Colonic mucosa (tissue), 4 donors: Measurements from ENCODE around the gene CCSER1. TPM values are rescaled to one million over a fixed set of nuclear protein-coding genes. Genes with fewer than 3 reads are reported as not detected.
"Not testable (repeated sequence)": the region's sequence is repeated elsewhere in the genome, so short reads cannot be mapped to it uniquely, and the experiment has no call there.

Source experiments
- DNase-seq: peaks from one replicate; pipeline ENCODE4 v3.0.0-alpha.2; 2020
- H3K27ac ChIP-seq: fragments of 200-600 bp; one replicate; pipeline ENCODE4 v1.8.0; 2021
- H3K27me3 ChIP-seq: fragments of 200-600 bp; one replicate; pipeline ENCODE4 v1.8.0; 2021
- H3K36me3 ChIP-seq: fragments of 200-600 bp; one replicate; pipeline ENCODE4 v1.8.0; 2021
- H3K4me1 ChIP-seq: fragments of 200-600 bp; one replicate; pipeline ENCODE4 v1.8.0; 2021; ENCODE audit warnings: mild to moderate bottlenecking
- H3K4me3 ChIP-seq: fragments of 200-600 bp; one replicate; pipeline ENCODE4 v1.8.0; 2021
- H3K9ac ChIP-seq, 2 donors: one replicate each; pipeline ENCODE4 v1.7.0; 2013; ENCODE audit warnings: control low read depth in 2 of 2, low read depth in 2 of 2, low read length in 2 of 2
- H3K9me3 ChIP-seq: fragments of 200-600 bp; one replicate; pipeline ENCODE4 v1.8.0; 2021
- intact Hi-C: fragments of 100-400 bp; cut with DNase I; formaldehyde crosslinking; loops from one replicate; pipeline ENCODE4 v1.14.1; 2022
- total RNA-seq, 2 donors: library from RNA; stranded (reverse); fragmentation: NEBNext Ultra II Directional in 1 of 2; extraction: Animal tissue kit (Norgen Biotek cat#: 25700) in 1 of 2; gene quantifications; one replicate each; pipeline ENCODE4 v1.2.1, GENCODE V29; 2021
- TF ChIP-seq, protein P1 (sequence below): fragments of 200-600 bp; IDR thresholded peaks from one replicate; pipeline ENCODE4 v1.8.0; 2022; ENCODE audit warnings: antibody characterized with exemption, mild to moderate bottlenecking
- donor health status: healthy.
- donor health status: DM: no; HTN: no; CAD: no.
- donor health status: DM: no; HTN: no; CAD: no.

CCSER1 gene
- total RNA-seq, 2 donors from 2014 or later = 11.2 to 13.4 TPM

DNA sequence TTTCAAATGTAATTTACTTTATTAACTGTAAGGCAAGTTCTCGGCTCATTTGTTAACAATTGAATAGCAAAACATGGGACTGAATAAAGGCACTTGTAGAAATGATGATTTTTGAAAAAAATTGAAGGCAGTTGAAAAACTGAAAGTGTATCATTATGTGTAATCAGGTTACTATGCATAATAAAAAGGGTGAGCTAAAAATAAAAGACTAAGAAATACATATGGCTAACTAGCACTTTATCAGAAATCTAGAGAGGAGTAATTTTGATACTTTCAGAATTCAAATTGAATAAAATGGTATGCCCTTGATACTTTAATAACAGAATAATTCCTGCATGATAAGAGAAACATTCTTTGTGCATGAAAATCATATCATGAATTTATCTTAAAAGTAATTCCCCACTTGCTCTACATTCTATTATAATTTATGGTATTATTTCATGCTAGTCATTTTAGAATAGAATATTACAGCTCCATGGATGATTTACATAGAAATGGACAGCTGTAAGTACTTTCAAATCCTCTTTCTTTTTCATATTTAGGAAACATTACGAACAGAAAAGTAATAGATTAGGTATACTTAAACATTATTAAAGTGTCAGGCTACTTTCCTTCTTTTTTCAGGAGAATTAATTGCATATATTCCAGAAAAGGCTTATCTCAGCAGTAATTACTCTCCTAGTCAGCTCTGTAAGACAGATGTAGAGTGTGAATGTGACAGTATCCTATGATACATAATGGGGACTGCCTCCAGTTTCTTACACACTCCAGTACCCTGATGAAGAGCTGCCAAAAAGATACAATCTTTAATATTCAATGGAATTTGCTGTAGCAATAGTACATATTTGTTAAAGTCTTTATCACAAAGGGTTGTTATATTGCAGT is 697.3 kb downstream of the CCSER1 start:
- TF ChIP-seq, protein P1, sequence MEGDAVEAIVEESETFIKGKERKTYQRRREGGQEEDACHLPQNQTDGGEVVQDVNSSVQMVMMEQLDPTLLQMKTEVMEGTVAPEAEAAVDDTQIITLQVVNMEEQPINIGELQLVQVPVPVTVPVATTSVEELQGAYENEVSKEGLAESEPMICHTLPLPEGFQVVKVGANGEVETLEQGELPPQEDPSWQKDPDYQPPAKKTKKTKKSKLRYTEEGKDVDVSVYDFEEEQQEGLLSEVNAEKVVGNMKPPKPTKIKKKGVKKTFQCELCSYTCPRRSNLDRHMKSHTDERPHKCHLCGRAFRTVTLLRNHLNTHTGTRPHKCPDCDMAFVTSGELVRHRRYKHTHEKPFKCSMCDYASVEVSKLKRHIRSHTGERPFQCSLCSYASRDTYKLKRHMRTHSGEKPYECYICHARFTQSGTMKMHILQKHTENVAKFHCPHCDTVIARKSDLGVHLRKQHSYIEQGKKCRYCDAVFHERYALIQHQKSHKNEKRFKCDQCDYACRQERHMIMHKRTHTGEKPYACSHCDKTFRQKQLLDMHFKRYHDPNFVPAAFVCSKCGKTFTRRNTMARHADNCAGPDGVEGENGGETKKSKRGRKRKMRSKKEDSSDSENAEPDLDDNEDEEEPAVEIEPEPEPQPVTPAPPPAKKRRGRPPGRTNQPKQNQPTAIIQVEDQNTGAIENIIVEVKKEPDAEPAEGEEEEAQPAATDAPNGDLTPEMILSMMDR = no peak
- intact Hi-C loops = no loop called here
- no peak overlapping the region for H3K4me3 ChIP-seq
- no peak overlapping the region for H3K9ac ChIP-seq
- no peaks in the 10 kb centered on the region for H3K9me3 ChIP-seq
- DNase-seq = no peak
- no peaks in the 10 kb centered on the region for H3K27me3 ChIP-seq
- no peaks in the 10 kb centered on the region for H3K36me3 ChIP-seq
- H3K27ac ChIP-seq = no peak overlapping the region
- H3K4me1 ChIP-seq = no peaks in the 10 kb centered on the region

DNA sequence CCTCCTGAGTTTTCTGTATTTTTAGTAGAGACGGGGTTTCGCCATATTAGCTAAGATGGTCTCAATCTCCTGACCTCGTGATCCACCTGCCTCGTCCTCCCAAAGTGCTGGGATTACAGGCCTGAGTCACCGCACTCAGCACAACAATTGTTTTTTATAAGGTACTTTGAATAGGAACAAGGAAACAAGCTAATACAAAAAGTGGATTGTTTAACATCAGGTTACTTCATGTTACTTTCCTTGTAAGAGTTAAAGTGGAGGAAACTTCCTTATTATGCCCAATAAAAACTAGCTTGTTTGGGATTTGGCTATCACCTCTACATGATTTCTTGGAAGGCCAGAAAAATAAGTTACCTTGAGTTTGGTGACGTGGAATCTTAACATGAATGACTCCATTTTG is 698.7 kb downstream of the CCSER1 start:
- Histone ChIP-seq H3K9me3 (no peaks in the 10 kb centered on the region), H3K4me3 (no peak overlapping the region), H3K27ac (no peak overlapping the region), H3K27me3 (no peaks in the 10 kb centered on the region), H3K4me1 (no peaks in the 10 kb centered on the region), H3K9ac (no peak overlapping the region), H3K36me3 (no peaks in the 10 kb centered on the region)
- TF ChIP-seq, protein P1 = no peak
- intact Hi-C loops = no loop called here
- DNase-seq = peak; percentile 21

DNA sequence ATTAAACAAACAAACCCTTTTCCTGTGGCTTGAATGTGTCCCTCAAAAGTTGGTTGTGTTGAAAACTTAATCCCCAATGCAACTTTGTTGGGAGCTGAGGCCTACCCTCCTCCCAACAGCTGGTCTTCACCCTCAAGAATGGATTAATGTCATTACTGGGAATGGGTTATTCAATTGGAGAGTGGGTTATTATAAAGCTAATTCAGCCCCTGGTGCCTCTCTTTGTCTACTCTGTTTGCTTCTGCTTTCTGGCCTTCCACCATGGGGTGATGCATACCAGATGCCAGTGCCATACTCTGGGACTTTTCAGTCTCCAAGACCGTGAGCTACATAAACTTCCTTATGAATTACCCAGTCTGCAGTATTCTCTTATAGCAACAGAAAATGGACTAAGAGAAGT is 706.5 kb downstream of the CCSER1 start:
- no peak overlapping the region for H3K27ac ChIP-seq
- no peaks in the 10 kb centered on the region for H3K27me3 ChIP-seq
- TF ChIP-seq, protein P1 = no peak
- no peak overlapping the region for H3K9ac ChIP-seq
- no peaks in the 10 kb centered on the region for H3K4me1 ChIP-seq
- no peak overlapping the region for H3K4me3 ChIP-seq
- intact Hi-C loops = no loop called here
- H3K36me3 ChIP-seq = no peaks in the 10 kb centered on the region
- H3K9me3 ChIP-seq = no peaks in the 10 kb centered on the region
- DNase-seq = no peak

DNA sequence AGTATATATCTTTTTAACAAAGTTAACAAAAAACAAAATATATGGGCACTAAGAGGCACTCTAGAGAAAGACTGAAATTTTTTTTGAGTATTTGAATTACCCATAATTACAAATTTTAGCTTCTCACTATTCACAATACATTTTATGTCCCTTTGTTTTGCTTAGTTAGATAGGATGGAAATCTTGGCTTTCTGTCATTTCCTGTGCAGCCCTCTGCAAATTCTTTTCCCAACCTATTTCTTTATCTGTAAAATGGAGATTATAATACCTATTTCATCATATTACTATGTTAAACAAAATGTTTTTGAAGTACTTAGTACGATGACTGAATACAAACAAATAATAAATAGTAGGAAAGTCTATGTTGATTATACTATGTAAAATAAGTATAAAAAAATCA is 710.0 kb downstream of the CCSER1 start:
- intact Hi-C loops = no loop called here
- no peak for DNase-seq
- no peaks in the 10 kb centered on the region for H3K4me1 ChIP-seq
- H3K27ac ChIP-seq = no peak overlapping the region
- H3K27me3 ChIP-seq = no peaks in the 10 kb centered on the region
- TF ChIP-seq, protein P1 = no peak
- H3K9me3 ChIP-seq = no peaks in the 10 kb centered on the region
- no peak overlapping the region for H3K4me3 ChIP-seq
- no peaks in the 10 kb centered on the region for H3K36me3 ChIP-seq
- H3K9ac ChIP-seq = no peak overlapping the region

DNA sequence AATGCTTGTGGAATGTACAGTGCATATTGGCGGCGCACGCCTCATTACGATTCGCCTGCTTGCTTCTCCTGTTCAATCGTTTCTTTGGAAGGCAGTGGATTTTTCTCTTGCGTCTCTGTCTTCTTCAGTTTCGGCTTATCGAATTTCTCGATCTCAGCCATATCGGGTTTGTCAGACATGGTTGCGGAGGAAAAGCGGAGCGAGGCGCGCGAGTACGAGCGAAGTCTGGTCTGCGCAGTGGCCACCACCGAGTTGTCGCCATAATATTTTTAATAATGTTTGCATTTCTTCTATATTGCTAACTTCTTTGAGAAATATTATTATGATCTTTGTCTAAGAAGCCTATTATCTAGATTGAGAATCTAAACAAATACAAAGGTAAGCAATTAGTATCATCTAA is 711.7 kb downstream of the CCSER1 start:
- H3K9ac ChIP-seq, H3K27me3 ChIP-seq, H3K4me3 ChIP-seq, DNase-seq, H3K4me1 ChIP-seq, intact Hi-C loops, H3K36me3 ChIP-seq, H3K9me3 ChIP-seq, H3K27ac ChIP-seq: not testable (repeated sequence)

DNA sequence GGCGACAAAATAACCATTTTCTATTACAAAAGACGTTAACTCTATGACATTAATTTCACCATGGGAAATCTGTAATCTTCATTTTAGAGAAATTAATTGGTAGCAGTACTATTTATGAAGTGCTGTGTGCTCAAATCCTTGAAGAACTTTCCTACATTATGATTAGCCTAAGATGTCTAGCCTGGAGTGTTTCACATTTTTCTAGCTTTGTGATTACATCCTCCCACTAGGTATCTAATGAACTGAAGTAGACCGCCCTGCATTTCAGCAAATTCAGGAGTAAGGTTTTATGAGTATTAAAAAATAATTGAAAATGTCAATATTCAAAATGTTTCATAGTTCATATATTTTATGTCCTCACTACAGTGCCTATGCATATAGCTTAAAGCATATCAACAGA is 713.1 kb downstream of the CCSER1 start:
- intact Hi-C loops = no loop called here
- TF ChIP-seq, protein P1 = no peak
- DNase-seq = no peak

More for the DNA sequence above, 713.1 kb downstream of the CCSER1 start:
- no peaks in the 10 kb centered on the region for H3K4me1 ChIP-seq
- no peaks in the 10 kb centered on the region for H3K9me3 ChIP-seq
- H3K27me3 ChIP-seq = no peaks in the 10 kb centered on the region
- no peaks in the 10 kb centered on the region for H3K36me3 ChIP-seq
- H3K27ac ChIP-seq = no peak overlapping the region
- no peak overlapping the region for H3K4me3 ChIP-seq
- no peak overlapping the region for H3K9ac ChIP-seq
